PFSK-1 (cell line): ENCODE measurements around the gene UNC5C.

Experiments
- SIN3A ChIP-seq: IDR thresholded peaks from 2 replicates; pipeline ENCODE4 v1.6.1; 2012; ENCODE audit warnings: mild to moderate bottlenecking, low read length, moderate library complexity, borderline replicate concordance; ENCODE audit not compliant: insufficient read depth
- TF ChIP-seq, protein P1 (sequence below), 2 experiments: IDR thresholded peaks; 2 replicates each; pipeline versions ENCODE4 v1.6.1 to v1.8.0; 2011 to 2012; ENCODE audit warnings: low read depth in 2 of 2, low read length in 2 of 2, control low read depth in 1 of 2, inconsistent platforms in 1 of 2, mild to moderate bottlenecking in 1 of 2, moderate library complexity in 1 of 2; ENCODE audit not compliant: insufficient read depth in 1 of 2

DNA sequence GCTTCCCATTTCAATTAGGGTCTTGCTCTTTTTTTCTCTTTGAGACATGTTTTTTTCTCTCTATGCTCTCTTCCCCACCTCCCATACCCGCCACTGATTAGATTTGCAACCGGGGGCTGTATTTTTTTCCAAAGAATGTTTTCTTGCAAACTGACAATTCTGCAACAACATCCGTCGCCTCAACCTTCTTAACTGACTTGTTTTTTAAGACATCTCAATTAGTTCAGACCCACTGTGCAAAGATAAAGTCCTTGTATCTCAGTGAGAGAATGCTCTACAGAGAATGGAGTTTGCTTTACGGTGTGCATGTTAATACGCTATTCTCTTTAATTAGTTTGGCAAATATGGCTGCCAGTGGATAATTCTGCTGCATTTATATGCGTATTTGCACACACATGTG, 126.3 kb downstream of the UNC5C start:
- TF ChIP-seq SIN3A, result no peak
- TF ChIP-seq, protein P1, sequence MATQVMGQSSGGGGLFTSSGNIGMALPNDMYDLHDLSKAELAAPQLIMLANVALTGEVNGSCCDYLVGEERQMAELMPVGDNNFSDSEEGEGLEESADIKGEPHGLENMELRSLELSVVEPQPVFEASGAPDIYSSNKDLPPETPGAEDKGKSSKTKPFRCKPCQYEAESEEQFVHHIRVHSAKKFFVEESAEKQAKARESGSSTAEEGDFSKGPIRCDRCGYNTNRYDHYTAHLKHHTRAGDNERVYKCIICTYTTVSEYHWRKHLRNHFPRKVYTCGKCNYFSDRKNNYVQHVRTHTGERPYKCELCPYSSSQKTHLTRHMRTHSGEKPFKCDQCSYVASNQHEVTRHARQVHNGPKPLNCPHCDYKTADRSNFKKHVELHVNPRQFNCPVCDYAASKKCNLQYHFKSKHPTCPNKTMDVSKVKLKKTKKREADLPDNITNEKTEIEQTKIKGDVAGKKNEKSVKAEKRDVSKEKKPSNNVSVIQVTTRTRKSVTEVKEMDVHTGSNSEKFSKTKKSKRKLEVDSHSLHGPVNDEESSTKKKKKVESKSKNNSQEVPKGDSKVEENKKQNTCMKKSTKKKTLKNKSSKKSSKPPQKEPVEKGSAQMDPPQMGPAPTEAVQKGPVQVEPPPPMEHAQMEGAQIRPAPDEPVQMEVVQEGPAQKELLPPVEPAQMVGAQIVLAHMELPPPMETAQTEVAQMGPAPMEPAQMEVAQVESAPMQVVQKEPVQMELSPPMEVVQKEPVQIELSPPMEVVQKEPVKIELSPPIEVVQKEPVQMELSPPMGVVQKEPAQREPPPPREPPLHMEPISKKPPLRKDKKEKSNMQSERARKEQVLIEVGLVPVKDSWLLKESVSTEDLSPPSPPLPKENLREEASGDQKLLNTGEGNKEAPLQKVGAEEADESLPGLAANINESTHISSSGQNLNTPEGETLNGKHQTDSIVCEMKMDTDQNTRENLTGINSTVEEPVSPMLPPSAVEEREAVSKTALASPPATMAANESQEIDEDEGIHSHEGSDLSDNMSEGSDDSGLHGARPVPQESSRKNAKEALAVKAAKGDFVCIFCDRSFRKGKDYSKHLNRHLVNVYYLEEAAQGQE (IDR thresholded peaks at IDR 0.05; ENCODE audit: insufficient read depth in 1 of 2, low read depth in 2 of 2, low read length in 2 of 2), result no peak
